Activated CD4-positive, alpha-beta memory T cell treated with anti-CD3 and anti-CD28 coated beads for 36 hours (primary cell): Measurements from ENCODE around the gene DDX5. TPM values are rescaled to one million over a fixed set of nuclear protein-coding genes. Genes with fewer than 3 reads are reported as not detected.
A peak's percentile ranks its signal among the peaks of the same experiment; 100 is the strongest.

Experiments
- microRNA-seq: library from miRNA; unstranded; fragments of <30 nt; microRNA quantifications from one replicate; pipeline ENCODE4 v1.2.0, GENCODE V29; 2022; ENCODE audit warnings: borderline number of aligned reads, borderline microRNAs expressed, borderline replicate concordance
- total RNA-seq, 2 experiments: library from RNA; stranded (reverse); gene quantifications; one replicate each; pipeline ENCODE4 v1.2.3, GENCODE V29; 2021

DDX5 gene
- total RNA-seq, 2 experiments from 2014 or later, result 583 to 626 TPM

Small RNAs within 50 kb of the gene (microRNA-seq; reads per million reads assigned to microRNA genes)
- 9.0 reads per million, percentile 31 among the genes with 10 or more reads in this experiment for gene MIR3064
- not detected for gene MIR5047

Other genes with a start within 250 kb of the DDX5 start
- gene TEX2, start 243.0 kb downstream of the DDX5 start, total RNA-seq, result 10 to 100 TPM; 11.9 to 12.1 TPM
- gene PECAM1, start 115.4 kb downstream of the DDX5 start, total RNA-seq, result 1 to 10 TPM; 1.1 to 1.3 TPM
- gene MILR1, start 57.2 kb downstream of the DDX5 start, total RNA-seq, result not detected
- 10 to 100 TPM; 25.8 to 28.1 TPM for gene POLG2, start 9.2 kb downstream of the DDX5 start, total RNA-seq
- gene CEP95, start 688 bp upstream of the DDX5 start, total RNA-seq, result 10 to 100 TPM; 29.9 to 37.8 TPM
- 10 to 100 TPM; 11.5 to 12.1 TPM for gene SMURF2, start 156.0 kb upstream of the DDX5 start, total RNA-seq